Central memory CD8-positive, alpha-beta T cell (primary cell): ENCODE measurements around the gene MGAT5B.

Source experiments
- ATAC-seq: fragments of 150-1000 bp; cut with Tn5 transposase; replicated peaks from 2 replicates; pipeline ENCODE4 v1.10.0; 2022; ENCODE audit warnings: mild to moderate bottlenecking, moderate FRiP score, moderate number of reproducible peaks; ENCODE audit not compliant: poor library complexity, severe bottlenecking; ENCODE audit errors: extremely low read depth
- DNase-seq, 2 donors: peaks; one replicate each; pipeline ENCODE4 v3.0.0; 2021; ENCODE audit warnings: low spot score in 2 of 2
- H3K27ac Mint-ChIP-seq: one replicate; pipeline ENCODE4 v1.8.0; 2022; ENCODE audit warnings: low read depth, mild to moderate bottlenecking, moderate library complexity, mixed read lengths
- H3K27me3 Mint-ChIP-seq: one replicate; pipeline ENCODE4 v1.8.0; 2022; ENCODE audit warnings: mixed read lengths
- H3K36me3 Mint-ChIP-seq: one replicate; pipeline ENCODE4 v1.8.0; 2022; ENCODE audit warnings: mild to moderate bottlenecking, moderate library complexity, mixed read lengths; ENCODE audit not compliant: insufficient read depth
- H3K4me1 Mint-ChIP-seq: one replicate; pipeline ENCODE4 v1.8.0; 2022; ENCODE audit warnings: mixed read lengths
- H3K4me3 Mint-ChIP-seq: one replicate; pipeline ENCODE4 v1.8.0; 2022; ENCODE audit warnings: mild to moderate bottlenecking, moderate library complexity, mixed read lengths
- H3K9me3 Mint-ChIP-seq: one replicate; pipeline ENCODE4 v1.8.0; 2022; ENCODE audit warnings: mixed read lengths

The MGAT5B gene

DNA sequence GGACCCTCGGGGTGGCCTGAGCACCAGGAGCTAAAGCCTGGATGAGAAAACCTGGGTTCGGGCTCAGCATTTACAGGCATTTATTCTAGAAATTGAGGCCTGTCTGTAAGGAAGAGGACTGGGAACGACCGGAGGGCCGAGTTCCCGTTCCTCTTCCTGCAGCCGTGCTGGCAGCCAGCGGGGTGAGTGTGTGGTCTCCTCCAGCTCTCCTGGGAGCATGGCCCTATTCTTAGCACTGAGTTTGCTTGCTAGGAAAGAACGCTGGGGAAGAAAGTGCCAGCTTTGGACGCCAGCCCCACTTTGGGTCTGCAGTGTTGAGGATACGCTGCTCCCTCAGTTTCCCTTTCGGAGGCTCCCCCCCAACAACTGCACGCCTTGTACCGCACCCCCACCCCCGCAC lies 49.6 kb downstream of the MGAT5B start:
- no peak for ATAC-seq
- H3K27me3 Mint-ChIP-seq, result peaks cover 72% of the 10 kb centered on the region

GRCh38 chr17:76918811-76919210 lies 50.6 kb downstream of the MGAT5B start:
- Mint-ChIP-seq H3K27ac (no peak overlapping the region), H3K27me3 (peaks cover 72% of the 10 kb centered on the region), H3K9me3 (no peaks in the 10 kb centered on the region), H3K36me3 (peaks cover 2% of the 10 kb centered on the region), H3K4me1 (no peaks in the 10 kb centered on the region), H3K4me3 (no peak overlapping the region)
- ATAC-seq, result no peak
- DNase-seq, result no peak

More for the DNA sequence above, 49.6 kb downstream of the MGAT5B start:
- DNase-seq, result no peak
- Mint-ChIP-seq H3K4me3 (no peak overlapping the region), H3K27ac (no peak overlapping the region), H3K4me1 (no peaks in the 10 kb centered on the region), H3K36me3 (peaks cover 2% of the 10 kb centered on the region), H3K9me3 (no peaks in the 10 kb centered on the region)

DNA sequence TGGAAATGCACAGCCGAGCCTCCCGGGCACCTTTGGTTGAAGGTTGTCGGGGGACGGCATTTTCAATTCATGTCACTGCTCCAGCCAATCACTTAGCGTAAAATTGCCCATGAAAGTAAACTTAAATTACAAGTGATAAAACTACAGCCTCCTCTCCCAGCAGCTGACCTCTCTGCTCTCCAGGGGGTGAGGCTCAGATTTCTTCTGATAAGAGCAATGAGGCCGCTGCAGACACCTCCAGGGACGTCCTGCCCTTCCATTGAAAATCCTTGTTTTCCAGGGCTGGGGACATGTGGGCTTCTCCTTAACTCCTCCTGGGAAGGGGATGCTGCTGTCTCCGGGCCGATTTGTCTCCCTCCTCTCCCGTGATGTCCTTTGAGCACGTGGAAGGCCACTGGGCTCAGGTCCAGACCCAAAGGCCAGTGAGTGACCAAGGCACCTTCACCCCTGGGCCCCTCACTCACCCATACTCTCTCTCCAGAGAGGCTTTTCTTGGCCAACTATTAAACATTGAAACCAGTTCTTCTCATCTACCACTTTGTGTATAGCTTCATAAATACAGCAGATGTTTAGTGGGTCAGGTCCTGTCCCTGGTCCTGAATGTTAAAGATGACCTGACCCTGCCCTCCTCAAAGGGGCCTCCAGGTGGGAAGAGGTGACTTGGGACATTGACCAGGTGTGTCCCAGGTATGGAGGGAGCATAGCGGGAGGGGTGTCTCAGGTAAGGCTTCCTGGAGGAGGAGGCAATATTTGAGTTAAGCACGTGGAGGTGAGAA lies 52.3 kb downstream of the MGAT5B start:
- no peak overlapping the region for H3K4me3 Mint-ChIP-seq
- no peaks in the 10 kb centered on the region for H3K9me3 Mint-ChIP-seq
- no peak for DNase-seq
- peaks cover 2% of the 10 kb centered on the region for H3K36me3 Mint-ChIP-seq
- ATAC-seq, result no peak
- H3K27ac Mint-ChIP-seq, result no peak overlapping the region
- no peaks in the 10 kb centered on the region for H3K4me1 Mint-ChIP-seq
- peaks cover 72% of the 10 kb centered on the region for H3K27me3 Mint-ChIP-seq

GRCh38 chr17:76921340-76922036 lies 53.3 kb downstream of the MGAT5B start:
- DNase-seq (no peak), ATAC-seq (no peak)
- H3K36me3 Mint-ChIP-seq, result peaks cover 2% of the 10 kb centered on the region
- no peak overlapping the region for H3K4me3 Mint-ChIP-seq
- no peak overlapping the region for H3K27ac Mint-ChIP-seq
- H3K4me1 Mint-ChIP-seq, result no peaks in the 10 kb centered on the region
- H3K27me3 Mint-ChIP-seq, result peaks cover 63% of the 10 kb centered on the region
- no peaks in the 10 kb centered on the region for H3K9me3 Mint-ChIP-seq

DNA sequence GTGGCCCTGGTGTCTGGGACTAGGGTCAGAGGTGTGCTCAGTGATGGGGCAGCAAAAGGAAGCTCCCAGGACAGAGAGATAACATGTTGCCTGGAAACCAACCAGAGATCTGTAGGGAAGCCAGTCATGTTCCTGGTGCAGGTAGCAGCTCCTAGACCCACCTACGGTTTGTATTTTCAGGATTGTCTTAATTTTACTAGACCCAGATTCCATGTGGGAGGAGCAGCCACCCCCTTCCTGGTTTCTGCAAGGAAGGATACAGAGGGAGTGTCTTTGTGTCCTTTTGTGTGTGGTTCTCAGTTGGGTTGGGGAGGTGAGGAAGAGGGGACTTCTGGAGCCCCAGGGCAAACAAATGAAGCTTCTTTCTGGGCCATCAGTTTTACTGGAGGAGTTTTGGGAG lies 53.9 kb downstream of the MGAT5B start:
- peaks cover 61% of the 10 kb centered on the region for H3K27me3 Mint-ChIP-seq
- ATAC-seq (no peak), DNase-seq (no peak)
- no peak overlapping the region for H3K27ac Mint-ChIP-seq
- H3K4me3 Mint-ChIP-seq, result no peak overlapping the region
- peaks cover 2% of the 10 kb centered on the region for H3K36me3 Mint-ChIP-seq
- no peaks in the 10 kb centered on the region for H3K4me1 Mint-ChIP-seq
- no peaks in the 10 kb centered on the region for H3K9me3 Mint-ChIP-seq

DNA sequence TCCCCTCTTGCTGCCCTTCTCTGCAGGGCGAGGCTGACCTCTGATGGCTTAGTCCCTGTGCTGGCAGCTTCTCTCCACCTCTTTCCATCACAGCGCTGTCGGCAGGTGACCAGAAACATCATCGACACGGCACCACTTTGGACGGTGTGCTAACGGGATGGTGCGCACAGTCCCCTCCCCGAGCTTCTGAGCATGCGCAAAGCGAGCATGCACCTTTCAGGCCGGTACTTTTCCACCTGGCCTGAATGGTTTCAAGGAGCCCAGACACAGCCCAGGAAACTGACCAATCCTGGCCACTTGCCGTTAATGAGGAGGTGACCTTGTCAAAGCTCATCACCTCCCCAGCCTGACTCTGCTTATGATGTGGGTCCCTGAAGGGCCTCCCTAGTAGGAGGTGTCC lies 54.8 kb downstream of the MGAT5B start:
- no peaks in the 10 kb centered on the region for H3K4me1 Mint-ChIP-seq
- no peak for ATAC-seq
- no peaks in the 10 kb centered on the region for H3K9me3 Mint-ChIP-seq
- H3K27me3 Mint-ChIP-seq, result peaks cover 65% of the 10 kb centered on the region
- no peaks in the 10 kb centered on the region for H3K36me3 Mint-ChIP-seq
- DNase-seq, result no peak
- H3K4me3 Mint-ChIP-seq, result no peak overlapping the region
- H3K27ac Mint-ChIP-seq, result no peak overlapping the region

- Mint-ChIP-seq H3K27ac (no peak overlapping the region), H3K9me3 (no peaks in the 10 kb centered on the region), H3K36me3 (no peaks in the 10 kb centered on the region), H3K27me3 (peaks cover 69% of the 10 kb centered on the region), H3K4me1 (no peaks in the 10 kb centered on the region), H3K4me3 (no peak overlapping the region)
- ATAC-seq (no peak), DNase-seq (no peak)
Observed at GRCh38 chr17:76923491-76923890, 55.3 kb downstream of the MGAT5B start.

GRCh38 chr17:76924345-76925342 lies 56.4 kb downstream of the MGAT5B start:
- peaks cover 66% of the 10 kb centered on the region for H3K27me3 Mint-ChIP-seq
- no peaks in the 10 kb centered on the region for H3K4me1 Mint-ChIP-seq
- H3K9me3 Mint-ChIP-seq, result no peaks in the 10 kb centered on the region
- H3K4me3 Mint-ChIP-seq, result no peak overlapping the region
- peak overlapping the region; percentile 80 for H3K27ac Mint-ChIP-seq
- DNase-seq (no peak), ATAC-seq (no peak)
- H3K36me3 Mint-ChIP-seq, result no peaks in the 10 kb centered on the region

DNA sequence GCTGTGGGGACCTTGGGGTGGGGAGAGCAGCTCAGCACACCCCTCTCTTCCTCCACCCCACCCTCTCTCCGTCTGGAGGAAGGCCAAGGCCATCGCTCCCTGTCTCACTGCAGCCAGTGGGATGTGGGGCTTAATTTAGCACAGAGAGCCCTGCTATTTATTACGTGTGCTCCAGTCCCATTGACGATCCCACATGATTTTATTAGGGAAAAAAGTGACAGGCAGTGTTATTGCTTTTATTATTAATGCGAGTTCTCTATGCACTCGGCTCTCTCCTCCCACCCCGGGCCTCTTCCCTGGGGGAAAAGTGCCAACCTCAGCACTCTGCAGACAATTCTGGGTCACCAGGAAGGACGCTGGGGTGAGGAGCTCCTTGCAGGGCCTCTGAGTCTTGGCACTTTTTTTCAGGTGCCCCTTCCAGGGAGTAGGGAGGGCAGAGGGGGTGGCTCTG lies 57.3 kb downstream of the MGAT5B start:
- peaks cover 66% of the 10 kb centered on the region for H3K27me3 Mint-ChIP-seq
- DNase-seq, result no peak
- no peak overlapping the region for H3K4me3 Mint-ChIP-seq
- no peaks in the 10 kb centered on the region for H3K36me3 Mint-ChIP-seq
- H3K9me3 Mint-ChIP-seq, result no peaks in the 10 kb centered on the region
- ATAC-seq, result no peak
- peak overlapping the region; percentile 80 for H3K27ac Mint-ChIP-seq
- no peaks in the 10 kb centered on the region for H3K4me1 Mint-ChIP-seq

GRCh38 chr17:76926237-76926866 lies 58.1 kb downstream of the MGAT5B start:
- H3K9me3 Mint-ChIP-seq, result no peaks in the 10 kb centered on the region
- no peak overlapping the region for H3K4me3 Mint-ChIP-seq
- H3K36me3 Mint-ChIP-seq, result no peaks in the 10 kb centered on the region
- peaks cover 59% of the 10 kb centered on the region for H3K27me3 Mint-ChIP-seq
- DNase-seq (no peak), ATAC-seq (no peak)
- H3K4me1 Mint-ChIP-seq, result no peaks in the 10 kb centered on the region
- H3K27ac Mint-ChIP-seq, result no peak overlapping the region

DNA sequence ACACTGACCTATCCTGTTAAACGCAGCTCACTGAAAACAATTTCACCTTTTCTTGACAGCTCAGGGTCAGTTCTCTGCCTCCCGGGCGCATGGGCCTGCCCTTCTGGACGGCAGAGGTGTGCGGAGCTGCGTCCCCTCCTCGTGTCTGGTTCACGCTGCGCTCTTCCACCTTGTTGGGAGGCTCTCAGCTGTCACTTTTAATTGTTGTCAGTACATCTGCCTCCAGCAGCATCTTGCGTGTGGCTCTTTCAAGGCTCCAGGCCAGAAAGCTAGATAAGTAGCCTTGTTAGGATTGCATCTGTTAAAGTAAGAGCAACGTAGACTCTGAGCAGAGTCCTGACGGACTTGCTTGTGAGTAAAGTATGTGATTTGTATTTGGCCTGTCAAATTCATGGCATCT lies 59.4 kb downstream of the MGAT5B start:
- no peak for DNase-seq
- Mint-ChIP-seq H3K4me3 (no peak overlapping the region), H3K27ac (no peak overlapping the region), H3K36me3 (no peaks in the 10 kb centered on the region), H3K4me1 (no peaks in the 10 kb centered on the region), H3K27me3 (peaks cover 47% of the 10 kb centered on the region), H3K9me3 (no peaks in the 10 kb centered on the region)
- ATAC-seq, result no peak

- Mint-ChIP-seq H3K27ac (no peak overlapping the region), H3K27me3 (peaks cover 46% of the 10 kb centered on the region), H3K36me3 (no peaks in the 10 kb centered on the region), H3K4me1 (no peaks in the 10 kb centered on the region), H3K9me3 (no peaks in the 10 kb centered on the region), H3K4me3 (no peak overlapping the region)
- DNase-seq (no peak), ATAC-seq (no peak)
Observed at GRCh38 chr17:76927982-76928381, 59.8 kb downstream of the MGAT5B start.
